Upper lobe of left lung (tissue), 6 donors: ENCODE data around the gene ADAM15. TPM values are rescaled to one million over a fixed set of nuclear protein-coding genes. Genes with fewer than 3 reads are reported as not detected.

ENCODE experiments used
- ATAC-seq, 2 donors: fragments of 200-7000 bp; cut with Tn5 transposase; one replicate each; pipeline ENCODE4 v1.9.1; 2022; ENCODE audit warnings: mild to moderate bottlenecking in 2 of 2, moderate library complexity in 2 of 2; ENCODE audit not compliant: low FRiP score in 2 of 2
- DNase-seq, 2 donors: peaks; one replicate each; pipeline ENCODE4 v3.0.0-alpha.2; 2019 to 2020
- H3K27ac ChIP-seq, 4 donors: fragments of 200-600 bp; sonication (generic); one replicate each; pipeline ENCODE4 v1.5.1; 2016 to 2019
- H3K27me3 ChIP-seq, 4 donors: fragments of 200-600 bp; sonication (generic); one replicate each; pipeline ENCODE4 v1.5.1; 2017 to 2019
- H3K36me3 ChIP-seq, 4 donors: fragments of 200-600 bp; sonication (generic); one replicate each; pipeline ENCODE4 v1.5.1; 2016 to 2019
- H3K4me1 ChIP-seq, 4 donors: fragments of 200-600 bp; sonication (generic); one replicate each; pipeline ENCODE4 v1.5.1; 2018 to 2019
- H3K4me3 ChIP-seq, 4 donors: fragments of 200-600 bp; sonication (generic); one replicate each; pipeline ENCODE4 v1.5.1; 2017 to 2019; ENCODE audit warnings: mild to moderate bottlenecking in 2 of 4, moderate library complexity in 1 of 4
- H3K9me3 ChIP-seq, 4 donors: fragments of 200-600 bp; sonication (generic); one replicate each; pipeline ENCODE4 v1.5.1; 2018 to 2019
- EP300 ChIP-seq, 4 donors: sonication (generic); formaldehyde crosslinking; IDR thresholded peaks; one replicate each; pipeline ENCODE4 v1.5.1; 2017; ENCODE audit warnings: antibody characterized with exemption in 4 of 4, control low read depth in 2 of 4
- POLR2A ChIP-seq, 4 donors: fragments of 450-650 bp; IDR thresholded peaks; one replicate each; pipeline ENCODE4 v1.5.1; 2016 to 2017; ENCODE audit warnings: antibody characterized with exemption in 4 of 4, mild to moderate bottlenecking in 2 of 4
- POLR2AphosphoS5 ChIP-seq, 2 donors: sonication (generic); formaldehyde crosslinking; IDR thresholded peaks; one replicate each; pipeline ENCODE4 v1.5.1; 2017; ENCODE audit warnings: antibody characterized with exemption in 2 of 2
- WGBS, 2 donors: methylation state at CpG; one replicate each; pipeline ENCODE4 v1.1.5; 2017 to 2018; 5-methylcytosine and 5-hydroxymethylcytosine counted together
- total RNA-seq, 6 donors: library from RNA; depleted of rRNA in 4 of 6; stranded (reverse); fragments of >200 nt in 4 of 6; gene quantifications; one replicate each; pipeline versions ENCODE4 v1.1.0 to v1.2.1, GENCODE V29; 2016 to 2021
- TF ChIP-seq, protein P1 (sequence below), 6 experiments: fragments of 450-650 bp in 4 of 6; fragments of 200-600 bp in 2 of 6; sonication (generic) in 2 of 6; IDR thresholded peaks; one replicate each; pipeline ENCODE4 v1.5.1; 2016 to 2019; ENCODE audit warnings: antibody characterized with exemption in 6 of 6
- donor health status: DM: no; HTN: no; CAD: no; lungs with moderate emphysema.
- donor health status: DM: no; HTN: yes; CAD: no; lungs with severe emphysema.

ADAM15 gene
- total RNA-seq, 6 donors from 2014 or later, result 52.1 to 246 (median 106) TPM

DNA sequence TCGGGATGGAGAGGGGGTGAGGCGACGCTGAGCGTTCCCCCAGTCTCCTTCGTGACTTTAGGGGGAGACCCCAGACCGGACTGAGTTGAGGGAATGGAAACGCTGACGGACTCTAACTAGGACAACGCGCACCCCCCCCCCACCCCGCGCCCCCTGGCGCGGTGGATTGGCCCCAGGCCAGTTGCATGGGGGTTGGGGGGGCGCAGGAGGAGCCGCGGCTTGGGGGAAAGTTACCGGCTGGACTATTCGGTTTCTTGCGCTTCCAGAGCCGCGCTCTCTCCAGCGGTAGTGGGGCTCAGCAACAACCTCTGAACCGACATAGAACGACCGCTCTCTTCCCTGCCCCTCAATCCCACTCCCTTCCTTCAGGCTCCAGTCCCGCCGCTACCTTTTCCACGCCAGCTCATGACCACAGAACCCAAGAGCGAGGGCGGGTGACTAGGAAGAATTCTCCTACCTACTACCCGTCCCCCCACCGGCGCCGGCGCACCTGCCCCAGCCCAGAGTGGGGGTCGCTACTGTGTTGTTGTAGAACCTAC, 47.8 kb upstream of the ADAM15 start:
- H3K27ac ChIP-seq, result peak overlapping the region; percentile 93 to 100 (median 96)
- WGBS, 2 donors, result 0% methylated on average over 9 to 37 of the region's 37 CpGs
- H3K9me3 ChIP-seq, result no peaks in the 10 kb centered on the region
- no peak for TF ChIP-seq POLR2AphosphoS5 (IDR thresholded peaks at IDR 0.05)
- TF ChIP-seq POLR2A (IDR thresholded peaks at IDR 0.05), result no peak
- TF ChIP-seq, protein P1, sequence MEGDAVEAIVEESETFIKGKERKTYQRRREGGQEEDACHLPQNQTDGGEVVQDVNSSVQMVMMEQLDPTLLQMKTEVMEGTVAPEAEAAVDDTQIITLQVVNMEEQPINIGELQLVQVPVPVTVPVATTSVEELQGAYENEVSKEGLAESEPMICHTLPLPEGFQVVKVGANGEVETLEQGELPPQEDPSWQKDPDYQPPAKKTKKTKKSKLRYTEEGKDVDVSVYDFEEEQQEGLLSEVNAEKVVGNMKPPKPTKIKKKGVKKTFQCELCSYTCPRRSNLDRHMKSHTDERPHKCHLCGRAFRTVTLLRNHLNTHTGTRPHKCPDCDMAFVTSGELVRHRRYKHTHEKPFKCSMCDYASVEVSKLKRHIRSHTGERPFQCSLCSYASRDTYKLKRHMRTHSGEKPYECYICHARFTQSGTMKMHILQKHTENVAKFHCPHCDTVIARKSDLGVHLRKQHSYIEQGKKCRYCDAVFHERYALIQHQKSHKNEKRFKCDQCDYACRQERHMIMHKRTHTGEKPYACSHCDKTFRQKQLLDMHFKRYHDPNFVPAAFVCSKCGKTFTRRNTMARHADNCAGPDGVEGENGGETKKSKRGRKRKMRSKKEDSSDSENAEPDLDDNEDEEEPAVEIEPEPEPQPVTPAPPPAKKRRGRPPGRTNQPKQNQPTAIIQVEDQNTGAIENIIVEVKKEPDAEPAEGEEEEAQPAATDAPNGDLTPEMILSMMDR (IDR thresholded peaks at IDR 0.05), result no peak
- TF ChIP-seq EP300 (IDR thresholded peaks at IDR 0.05), result no peak
- peak in 1 of 2 donors; percentile 88 for DNase-seq
- ATAC-seq, result no peak
- no peaks in the 10 kb centered on the region for H3K36me3 ChIP-seq
- peaks cover 58 to 70% (median 63%) of the 10 kb centered on the region in 4 donors for H3K4me1 ChIP-seq
- no peaks in the 10 kb centered on the region for H3K27me3 ChIP-seq
- H3K4me3 ChIP-seq, result peak overlapping the region; percentile 90 to 94 (median 94)

DNA sequence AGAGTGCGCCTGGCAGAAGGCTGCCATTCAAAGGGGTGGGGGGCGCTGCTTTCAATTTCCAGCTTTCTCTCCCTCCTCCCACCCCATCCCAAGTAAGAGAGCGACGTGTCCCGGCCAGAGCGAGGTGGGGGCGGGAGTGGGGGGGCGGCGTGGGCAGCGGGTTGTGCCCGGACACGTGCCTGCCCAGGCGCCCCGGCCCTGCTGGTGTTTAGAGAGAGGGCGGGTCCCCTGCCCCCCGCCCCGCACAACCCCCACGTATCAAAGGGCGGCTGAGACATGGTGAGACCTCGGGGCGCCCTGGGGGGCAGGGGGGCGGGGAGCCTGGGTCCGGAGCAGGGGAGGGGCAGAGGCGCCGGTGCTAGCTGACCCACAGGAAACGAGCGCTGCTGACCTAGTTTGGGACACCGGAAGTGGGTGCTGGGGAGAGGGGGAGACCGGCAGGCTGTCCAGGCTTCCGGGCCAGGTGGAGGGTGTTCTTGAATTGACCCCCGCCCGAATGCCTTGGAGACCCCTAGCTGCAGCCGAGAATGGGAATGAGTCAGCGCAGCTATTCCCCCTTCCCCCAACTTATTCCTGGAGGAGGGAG, 47.3 kb upstream of the ADAM15 start:
- ATAC-seq, result peak in 1 of 2 donors; percentile 3
- Histone ChIP-seq H3K36me3 (no peaks in the 10 kb centered on the region), H3K4me3 (peak overlapping the region; percentile 90 to 94 (median 94)), H3K4me1 (peaks cover 58 to 71% (median 65%) of the 10 kb centered on the region in 4 donors), H3K27me3 (no peaks in the 10 kb centered on the region), H3K9me3 (no peaks in the 10 kb centered on the region), H3K27ac (peak overlapping the region; percentile 93 to 100 (median 96))
- WGBS, 2 donors, result 1 to 3% methylated on average over 9 to 14 of the region's 34 CpGs
- TF ChIP-seq, protein P1 (IDR thresholded peaks at IDR 0.05), result no peak
- no peak for TF ChIP-seq POLR2A (IDR thresholded peaks at IDR 0.05)
- TF ChIP-seq EP300 (IDR thresholded peaks at IDR 0.05), result no peak
- peak in 1 of 2 donors; percentile 8 for TF ChIP-seq POLR2AphosphoS5 (IDR thresholded peaks at IDR 0.05)
- peak; percentile 88 to 90 for DNase-seq

DNA sequence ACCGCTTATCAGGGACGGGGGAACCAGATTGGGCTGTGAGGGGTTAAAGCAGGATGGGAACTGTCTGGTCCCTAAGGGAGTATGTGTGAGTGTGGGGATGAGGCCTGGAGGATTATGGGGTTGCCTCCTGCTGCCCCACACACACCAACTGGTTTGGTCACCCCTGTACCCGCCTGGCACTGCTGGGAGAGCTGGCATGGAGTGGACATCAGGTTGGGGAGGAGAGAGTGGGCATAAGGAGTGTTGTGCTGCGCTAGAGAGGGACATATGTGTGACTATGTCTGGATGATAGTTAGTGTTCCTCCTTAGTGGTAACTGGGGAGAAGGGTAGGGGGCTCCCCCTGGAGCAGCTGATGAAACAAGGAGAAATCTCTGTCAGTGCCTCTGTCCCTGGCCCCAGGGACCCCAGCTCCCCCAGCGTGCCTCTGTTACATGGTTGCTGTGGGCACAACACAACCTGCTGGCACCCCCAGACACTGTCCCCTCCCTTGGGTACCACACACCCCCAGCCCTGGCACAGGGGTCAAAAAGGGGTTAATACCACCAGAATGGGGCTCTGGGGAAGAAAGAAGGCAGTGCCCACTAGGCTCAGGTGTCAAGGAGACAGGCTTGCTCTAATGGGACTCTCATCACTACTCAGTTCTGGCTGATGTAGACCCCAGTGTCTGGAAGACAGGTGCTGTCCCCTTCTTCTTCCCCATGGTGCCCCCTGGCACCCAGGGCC, 46.6 kb upstream of the ADAM15 start:
- no peak for ATAC-seq
- Histone ChIP-seq H3K27me3 (no peaks in the 10 kb centered on the region), H3K4me3 (peak overlapping the region; percentile 90 to 94 (median 94)), H3K4me1 (peaks cover 51 to 71% (median 65%) of the 10 kb centered on the region in 4 donors), H3K27ac (peak overlapping the region; percentile 93 to 100 (median 96)), H3K36me3 (no peaks in the 10 kb centered on the region), H3K9me3 (no peaks in the 10 kb centered on the region)
- 28 to 39% methylated on average over 5 of the region's 5 CpGs for WGBS, 2 donors
- no peak for DNase-seq
- TF ChIP-seq POLR2AphosphoS5 (IDR thresholded peaks at IDR 0.05), result no peak
- TF ChIP-seq POLR2A (IDR thresholded peaks at IDR 0.05), result no peak
- TF ChIP-seq EP300 (IDR thresholded peaks at IDR 0.05), result no peak
- TF ChIP-seq, protein P1 (IDR thresholded peaks at IDR 0.05), result no peak

DNA sequence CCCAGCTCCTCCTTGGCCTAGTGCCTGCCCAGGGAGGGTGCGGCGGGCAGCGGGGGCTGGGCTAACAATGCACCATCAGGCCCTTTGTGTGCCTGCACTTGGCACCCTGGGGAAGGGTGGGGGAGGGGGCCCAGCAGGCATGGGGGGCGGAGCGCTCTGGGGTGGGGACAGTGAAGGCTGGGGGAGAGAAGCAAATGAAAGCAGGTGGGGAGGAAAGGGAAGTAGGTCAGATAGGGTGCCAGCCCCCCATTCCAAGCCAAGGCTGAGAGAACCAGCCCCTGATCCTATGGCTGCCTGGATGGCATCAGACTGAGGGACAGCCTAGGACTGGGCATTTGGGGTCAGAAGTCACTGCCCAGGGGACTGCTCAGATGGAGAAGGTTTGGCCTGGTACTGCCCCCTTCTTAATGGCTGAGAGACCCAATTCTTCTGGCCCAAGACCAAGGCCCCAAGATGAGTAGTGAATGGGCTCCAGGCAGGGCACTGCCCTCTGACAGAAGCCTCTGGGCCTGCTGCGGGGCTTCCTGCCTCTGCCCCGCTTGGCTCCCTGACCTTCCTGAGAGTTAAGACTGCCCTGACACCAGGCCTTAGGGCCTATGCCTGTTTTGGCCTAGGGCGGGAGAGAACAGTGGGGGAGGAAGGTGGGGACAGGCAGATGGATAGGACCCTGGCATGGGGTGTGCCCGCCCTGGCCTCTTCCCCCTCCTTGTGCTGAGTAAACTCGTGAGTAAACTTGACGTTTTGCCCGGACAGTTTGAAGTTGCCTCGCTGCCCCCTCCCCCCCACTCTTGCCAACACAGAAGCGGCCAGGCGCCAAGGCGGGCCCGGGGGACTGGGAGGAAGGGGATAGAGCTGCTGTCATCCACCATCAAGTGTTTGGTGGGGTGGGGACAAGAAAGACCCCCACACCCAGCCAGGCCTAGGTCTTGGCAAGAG, 45.8 kb upstream of the ADAM15 start:
- Histone ChIP-seq H3K4me1 (peaks cover 46 to 70% (median 65%) of the 10 kb centered on the region in 4 donors), H3K27me3 (no peaks in the 10 kb centered on the region), H3K27ac (peak overlapping the region; percentile 93 to 100 (median 96)), H3K36me3 (no peaks in the 10 kb centered on the region), H3K4me3 (peak overlapping the region in 3 of 4 donors; percentile 90 to 94 (median 94)), H3K9me3 (no peaks in the 10 kb centered on the region)
- TF ChIP-seq POLR2A (IDR thresholded peaks at IDR 0.05) (peak in 1 of 4 donors; percentile 59), POLR2AphosphoS5 (IDR thresholded peaks at IDR 0.05) (peak; percentile 13 to 33), EP300 (IDR thresholded peaks at IDR 0.05) (peak in 1 of 4 donors; percentile 11)
- TF ChIP-seq, protein P1 (IDR thresholded peaks at IDR 0.05), result no peak
- WGBS, 2 donors, result 22 to 32% methylated on average over 10 to 14 of the region's 17 CpGs
- ATAC-seq, result peak in 1 of 2 donors; percentile 1
- peak; percentile 85 to 93 for DNase-seq
